K562 (cell line): ENCODE data around the gene SRCIN1. TPM values are rescaled to one million over a fixed set of nuclear protein-coding genes. Genes with fewer than 3 reads are reported as not detected.

ENCODE experiments used
- CHD7 ChIP-seq: fragments of 200-600 bp; sonication (generic); IDR thresholded peaks from one replicate; pipeline ENCODE4 v1.6.1; 2012; ENCODE audit warnings: mild to moderate bottlenecking, low read depth, low read length, inconsistent platforms
- HMBOX1 ChIP-seq: sonication (generic); IDR thresholded peaks from 2 replicates; pipeline ENCODE4 v1.6.1; 2016
- HNRNPUL1 ChIP-seq: fragments of 200-400 bp; formaldehyde crosslinking; IDR thresholded peaks from 2 replicates; pipeline ENCODE4 v1.6.1; 2017; ENCODE audit warnings: low read length
- SRF ChIP-seq, 2 experiments: fragments of 250-450, 450-650 bp in 1 of 2; sonication (Bioruptor Pico) in 1 of 2; sonication (generic) in 1 of 2; formaldehyde crosslinking; IDR thresholded peaks; 2 replicates each; pipeline versions ENCODE4 v1.5.0 to v1.5.1; 2020 to 2022; ENCODE audit warnings: mild to moderate bottlenecking in 1 of 2, missing genetic modification reagents in 1 of 2
- TAF15 ChIP-seq: fragments of 200-400 bp; formaldehyde crosslinking; IDR thresholded peaks from 2 replicates; pipeline ENCODE4 v1.6.1; 2017; ENCODE audit warnings: mild to moderate bottlenecking, low read depth, low read length, moderate library complexity
- UBTF ChIP-seq, 2 experiments: IDR thresholded peaks; 2 replicates each; pipeline ENCODE4 v1.6.1; 2012; ENCODE audit warnings: improper control_type of control experiment in 2 of 2, low read depth in 2 of 2, low read length in 2 of 2, borderline replicate concordance in 1 of 2
- ZFPM2 ChIP-seq: fragments of 250-450 bp; sonication (Bioruptor Pico); IDR thresholded peaks from 2 replicates; pipeline ENCODE4 v1.5.1; 2022; ENCODE audit warnings: mild to moderate bottlenecking
- ZNF707 ChIP-seq: fragments of 250-450 bp; sonication (Bioruptor Pico); conservative IDR thresholded peaks from 2 replicates; pipeline ENCODE4 v1.8.0; 2022; ENCODE audit warnings: inconsistent platforms, mild to moderate bottlenecking, moderate library complexity
- polyA plus RNA-seq, 8 experiments: library from polyadenylated mRNA; depleted of rRNA in 4 of 8; stranded (reverse) in 5 of 8; unstranded in 3 of 8; fragments of >200 nt; fragmentation: Nextera tagmentation in 2 of 8; fragmentation: Illumina TruSeq in 1 of 8; extraction: Ambion mirVana in 2 of 8; extraction: Trizol in 1 of 8; gene quantifications; 2 replicates each; pipeline versions ENCODE4 v1.2.1 to v1.2.3, GENCODE V29; 2011 to 2014; ENCODE audit warnings: inconsistent platforms in 1 of 8, missing spikeins in 1 of 8
- total RNA-seq, 7 experiments: library from RNA; depleted of rRNA in 6 of 7; stranded (reverse); fragments of >200 nt in 6 of 7; fragmentation: Illumina TruSeq in 2 of 7; extraction: Trizol in 2 of 7; gene quantifications; 2 replicates each; pipeline versions ENCODE4 v1.2.1 to v1.2.3, GENCODE V29; 2011 to 2021; ENCODE audit warnings: low replicate concordance in 1 of 7

SRCIN1 gene
- total and polyA plus RNA-seq, 9 of the 15 experiments (the other 6 are each of a cell fraction or from before 2014, with no cell fraction given): 0.09 to 0.33 (median 0.13) TPM; not detected in 6

- no peak for TF ChIP-seq ZNF707
- no peak for TF ChIP-seq ZFPM2 (CRISPR knock-in tag)
- TF ChIP-seq UBTF (IDR thresholded peaks at IDR 0.05; ENCODE audit: borderline replicate concordance in 1 of 2, low read depth in 2 of 2, low read length in 2 of 2): no peak
- no peak for TF ChIP-seq HNRNPUL1
- no peak for TF ChIP-seq HMBOX1
- no peak for TF ChIP-seq CHD7
- TF ChIP-seq SRF (CRISPR knock-in tag; IDR thresholded peaks at IDR 0.05): no peak
- TF ChIP-seq TAF15: no peak
Observed at GRCh38 chr17:38574712-38575111, 31.0 kb downstream of the SRCIN1 start (continued).
